ENCODE data around the gene USP37.
"Not testable (repeated sequence)": the region's sequence is repeated elsewhere in the genome, so short reads cannot be mapped to it uniquely, and the experiment has no call there.

The USP37 gene

DNA sequence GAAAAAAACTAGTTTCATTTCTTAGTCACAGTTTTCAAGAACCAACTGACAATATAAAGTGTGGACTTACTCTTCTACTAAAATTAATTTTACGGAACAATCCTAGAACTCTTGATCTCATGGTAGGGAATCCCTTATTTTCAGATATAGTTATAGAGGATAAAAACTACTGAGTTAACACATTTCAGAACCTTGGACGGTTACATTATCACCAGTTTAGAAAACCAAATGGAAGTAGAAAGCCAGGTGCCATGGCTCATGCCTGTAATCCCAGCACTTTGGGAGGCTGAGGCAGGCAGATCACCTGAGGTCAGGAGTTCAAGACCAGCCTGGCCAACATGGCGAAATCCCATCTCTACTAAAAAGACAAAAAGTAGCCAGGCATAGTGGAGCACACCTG is 13.9 kb downstream of the USP37 start:
- not testable (repeated sequence) for DNase-seq

DNA sequence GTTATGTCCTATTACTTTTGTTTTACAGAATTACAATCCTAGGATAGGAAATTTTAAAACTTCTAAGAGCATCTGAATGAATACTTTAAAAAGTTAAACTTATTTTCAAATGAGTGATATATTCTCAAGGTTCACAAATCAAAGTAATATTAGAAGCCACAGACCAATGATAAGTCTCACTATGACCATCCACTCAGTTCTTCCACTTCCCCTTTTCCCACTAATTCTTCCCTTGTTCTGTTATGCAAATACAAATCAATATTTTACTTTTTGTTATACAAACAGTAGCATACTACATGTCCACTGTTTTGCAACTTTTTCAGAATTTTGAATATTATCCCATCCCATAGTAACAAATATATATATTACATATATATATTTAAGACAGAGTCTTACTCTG is 20.2 kb downstream of the USP37 start:
- no peak for DNase-seq

DNA sequence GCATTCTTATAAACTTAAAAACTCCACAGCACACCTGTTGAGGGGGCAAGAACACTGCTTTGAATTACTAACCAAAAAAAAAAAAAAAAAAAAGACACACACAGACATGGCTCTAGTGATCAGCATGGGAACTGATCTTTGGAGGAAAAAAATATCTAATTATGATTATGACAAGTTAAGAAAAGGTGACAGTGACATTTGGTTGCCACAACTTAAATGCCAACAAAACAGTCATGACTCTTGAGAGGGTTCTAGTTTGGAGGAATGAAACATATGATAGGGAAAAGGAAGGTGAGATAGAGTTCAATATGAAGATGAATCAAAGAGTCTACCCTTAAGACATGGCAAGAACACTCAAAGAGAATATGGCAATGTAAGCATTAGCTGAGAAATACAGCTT is 20.6 kb downstream of the USP37 start:
- no peak for DNase-seq

DNA sequence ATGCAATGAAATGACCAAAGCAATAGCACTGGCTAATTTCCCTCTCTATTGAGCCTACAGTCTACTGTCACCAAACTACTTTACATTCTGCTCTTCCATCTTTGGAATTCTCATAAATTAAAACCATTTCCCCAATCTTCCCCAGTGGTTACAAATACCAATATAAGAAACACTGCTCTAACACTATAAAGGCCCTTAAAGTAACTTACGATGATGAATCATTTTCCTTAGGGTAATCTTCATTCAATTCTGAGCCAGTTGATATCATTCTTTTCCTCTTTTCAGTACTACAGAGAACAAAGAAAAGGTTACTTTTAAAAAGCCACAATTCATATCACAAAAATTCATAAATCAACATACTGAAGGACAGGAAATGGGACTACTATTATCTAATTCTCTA is 22.1 kb downstream of the USP37 start:
- DNase-seq: no peak

DNA sequence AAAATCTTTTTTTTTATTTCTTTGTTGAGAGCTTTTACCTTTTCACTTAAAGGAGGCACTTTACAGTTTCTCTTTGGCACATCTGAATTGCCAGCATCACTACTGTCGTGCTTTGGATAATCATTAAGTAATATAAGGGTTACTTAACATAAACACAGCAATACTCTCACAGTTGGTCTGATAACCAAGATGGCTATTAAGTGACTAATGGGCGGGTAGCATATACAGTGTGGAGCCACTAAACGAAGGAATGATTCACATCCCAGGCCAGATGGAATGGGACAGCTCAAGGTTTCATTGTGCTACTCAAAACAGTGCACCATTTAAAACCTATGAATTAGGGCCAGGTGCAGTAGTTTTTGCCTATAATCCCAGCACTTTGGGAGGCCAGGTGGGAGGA is 28.1 kb downstream of the USP37 start:
- no peak for DNase-seq

DNA sequence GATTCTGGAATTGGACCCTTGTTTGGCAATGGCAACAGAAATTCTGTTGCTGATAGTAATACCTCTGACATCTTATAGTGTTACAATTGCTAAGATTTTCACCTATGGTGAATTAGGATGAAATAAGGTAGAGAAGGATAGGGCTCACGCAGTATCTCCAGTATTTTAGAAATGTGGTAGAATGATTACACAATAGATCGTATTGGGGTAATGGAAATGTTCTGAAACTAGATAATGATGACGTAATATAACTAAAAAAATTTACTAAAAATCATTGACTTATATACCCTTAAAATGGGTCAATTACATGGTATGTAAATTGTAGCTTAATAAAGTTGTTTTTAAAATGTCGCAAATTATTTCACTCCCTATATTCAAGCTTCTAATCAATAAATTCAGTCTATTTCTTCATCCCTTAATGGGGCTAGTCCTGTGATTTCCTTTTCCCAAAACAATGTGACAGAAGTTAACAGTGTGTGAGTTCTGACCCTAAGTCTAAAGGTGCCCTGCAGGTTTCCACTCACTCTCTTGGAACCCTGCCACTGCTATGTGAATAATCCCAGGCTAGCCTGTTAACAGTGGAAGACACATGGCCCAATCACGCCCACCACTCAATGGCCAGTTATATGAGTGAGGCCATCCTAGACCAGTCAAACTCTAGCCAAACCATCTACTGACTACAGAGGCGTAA is 31.2 kb downstream of the USP37 start:
- no peak for DNase-seq

DNA sequence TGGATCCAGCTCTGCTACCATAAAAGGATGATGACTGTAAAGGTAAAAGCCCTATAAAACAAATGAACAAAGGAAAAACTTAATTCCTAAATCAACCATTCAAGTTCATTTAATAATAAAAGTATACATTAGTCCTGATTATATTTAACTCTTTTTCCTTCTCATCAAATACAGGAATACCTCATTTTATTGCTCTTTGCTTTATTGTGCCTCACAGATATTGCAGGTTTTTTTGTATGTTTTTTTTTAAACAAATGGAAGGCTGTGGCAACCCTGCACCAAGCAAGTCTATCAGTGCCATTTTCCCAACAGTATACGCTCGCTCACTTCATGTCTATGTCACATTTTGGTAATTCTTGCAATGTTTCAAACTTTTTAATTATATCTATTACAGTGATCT is 38.2 kb downstream of the USP37 start:
- DNase-seq: no peak

DNA sequence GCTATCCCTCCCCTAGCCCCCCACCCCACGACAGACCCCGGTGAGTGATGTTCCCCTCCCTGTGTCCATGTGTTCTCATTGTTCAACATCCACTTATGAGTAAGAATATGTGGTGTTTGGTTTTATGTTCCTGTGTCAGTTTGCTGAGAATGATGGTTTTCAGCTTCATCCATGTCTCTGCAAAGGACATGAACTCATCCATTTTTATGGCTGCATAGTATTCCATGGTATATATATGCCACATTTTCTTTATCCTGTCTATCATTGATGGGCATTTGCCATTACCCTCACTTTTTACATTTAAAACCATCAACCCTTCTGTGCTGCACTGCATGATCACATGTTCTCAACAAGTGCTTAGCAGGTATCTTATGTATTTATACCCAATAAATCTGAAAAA is 39.7 kb downstream of the USP37 start:
- DNase-seq: not testable (repeated sequence)

DNA sequence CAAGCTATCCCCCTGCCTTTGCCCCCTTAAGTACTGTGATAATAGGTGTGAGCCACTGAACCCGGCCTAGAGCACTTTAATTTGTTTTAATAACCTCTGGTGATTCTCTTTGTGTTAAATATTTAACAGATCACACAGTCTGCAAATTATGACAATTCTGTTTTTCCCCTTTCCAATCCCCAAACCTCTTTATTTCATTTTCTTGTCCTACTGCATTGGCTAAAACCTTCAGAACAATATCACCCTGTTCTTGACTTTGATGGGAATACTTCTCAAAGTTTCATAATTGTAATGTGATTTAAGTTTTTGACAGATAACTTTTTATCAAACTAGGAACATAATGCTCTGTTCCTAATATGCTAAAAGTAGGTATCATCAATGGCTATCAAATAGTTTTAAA is 44.5 kb downstream of the USP37 start:
- no peak for DNase-seq

DNA sequence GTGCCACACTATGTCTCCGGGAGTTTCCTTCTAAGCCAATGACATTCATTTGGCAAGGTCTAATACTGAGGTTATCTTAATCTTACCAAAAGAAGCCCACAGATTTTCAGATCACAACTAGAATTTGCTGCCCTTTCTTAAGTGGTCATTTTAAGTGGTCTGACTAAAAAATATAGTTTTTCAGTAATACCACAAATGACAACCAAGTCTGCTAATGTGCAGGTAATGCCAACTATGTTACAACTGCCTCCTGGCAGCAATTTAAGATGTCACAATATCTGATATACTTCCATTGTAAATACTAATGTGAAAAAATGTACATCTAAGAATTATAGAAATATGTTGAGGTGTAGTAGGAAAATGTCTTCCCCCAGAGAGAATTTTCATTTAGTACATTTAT is 49.3 kb downstream of the USP37 start:
- no peak for DNase-seq

DNA sequence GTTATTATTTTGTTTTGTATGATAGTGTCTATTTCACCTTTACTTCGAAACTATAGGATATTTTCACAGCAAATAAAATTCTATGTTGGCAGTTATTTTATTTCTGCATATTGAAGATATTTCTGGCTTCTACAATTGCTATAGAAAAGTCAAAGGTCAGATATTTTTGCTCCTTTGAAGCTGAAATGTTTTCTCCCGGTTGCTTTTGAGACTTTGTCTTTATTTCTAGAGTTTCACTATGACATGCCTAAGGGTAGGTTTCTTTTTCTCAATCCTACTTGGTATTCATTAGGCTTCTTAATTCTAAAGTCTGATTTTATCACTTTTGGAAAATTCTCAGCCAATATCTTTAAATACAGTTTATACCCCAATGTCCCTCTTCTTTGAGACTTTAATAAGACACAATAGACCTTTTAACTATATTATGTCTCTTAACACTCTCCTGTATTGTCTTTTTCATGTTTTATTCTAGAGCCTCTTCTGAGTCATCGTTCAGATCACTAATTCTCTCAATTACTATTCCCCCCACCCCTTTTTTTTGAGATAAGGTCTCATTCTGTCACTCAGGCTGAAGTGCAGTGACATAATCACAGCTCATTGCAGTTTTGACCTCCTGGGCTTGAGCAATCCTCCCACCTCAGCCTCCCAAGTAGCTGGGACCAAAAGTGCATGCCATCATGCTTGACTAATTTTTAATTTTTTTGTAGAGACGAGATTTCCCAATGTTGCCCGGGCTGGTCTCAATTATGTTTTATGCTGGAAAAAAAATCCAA is 50.5 kb downstream of the USP37 start:
- no peak for DNase-seq

DNA sequence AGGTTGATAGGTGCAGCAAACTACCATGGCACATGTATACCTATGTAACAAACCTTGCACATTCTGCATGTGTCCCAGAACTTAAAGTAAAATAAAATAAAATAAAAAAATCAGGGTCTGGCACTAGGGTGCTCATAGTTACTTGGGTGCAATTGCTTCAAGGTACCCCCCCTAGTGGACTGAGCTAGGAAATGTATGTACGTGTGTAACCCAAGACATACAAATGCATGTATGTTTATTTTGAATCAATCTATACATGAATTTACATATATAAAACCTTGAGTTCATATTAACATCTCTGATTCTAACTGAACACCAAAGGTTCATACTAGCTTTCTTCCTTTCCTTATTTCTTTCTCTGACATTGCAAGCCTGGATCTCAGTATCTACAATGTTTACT is 51.5 kb downstream of the USP37 start:
- peak; percentile 6 for DNase-seq

DNA sequence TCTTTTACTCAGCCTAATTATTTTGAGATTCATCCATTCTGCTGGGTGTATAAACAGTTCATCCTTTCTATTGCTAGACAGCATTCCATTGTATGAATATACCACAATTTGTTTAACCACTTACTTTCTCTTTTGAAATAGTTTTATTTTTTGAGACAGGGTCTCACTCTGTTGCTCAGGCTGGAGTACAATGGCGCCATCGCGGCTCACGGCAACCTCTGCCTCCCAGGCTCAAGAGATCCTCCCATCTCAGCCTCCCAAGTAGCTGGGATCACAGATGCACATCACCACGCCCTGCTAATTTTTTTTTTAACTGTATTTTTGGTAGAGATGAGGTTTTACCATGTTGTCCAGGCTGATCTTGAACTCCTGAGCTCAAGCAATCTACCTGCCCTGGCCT is 54.5 kb downstream of the USP37 start:
- DNase-seq: no peak

DNA sequence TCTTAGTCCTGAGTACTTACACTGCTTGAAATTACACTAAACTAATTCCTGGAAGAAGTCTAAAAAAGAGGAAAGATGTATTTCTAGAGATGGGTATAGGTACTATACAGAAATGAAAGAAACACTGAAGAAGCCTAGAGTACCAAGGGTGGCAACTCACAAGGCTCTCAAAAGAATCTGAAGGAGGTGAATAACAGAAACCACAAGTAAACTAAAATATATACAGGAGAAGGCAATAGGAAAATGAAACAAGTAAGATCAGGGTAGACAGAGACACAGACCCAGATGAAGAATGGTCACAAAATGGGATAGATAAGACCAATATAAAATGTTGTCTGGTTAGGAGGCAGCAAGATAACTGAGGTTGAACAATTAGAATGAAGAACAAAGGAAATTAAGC is 59.9 kb downstream of the USP37 start:
- no peak for DNase-seq

DNA sequence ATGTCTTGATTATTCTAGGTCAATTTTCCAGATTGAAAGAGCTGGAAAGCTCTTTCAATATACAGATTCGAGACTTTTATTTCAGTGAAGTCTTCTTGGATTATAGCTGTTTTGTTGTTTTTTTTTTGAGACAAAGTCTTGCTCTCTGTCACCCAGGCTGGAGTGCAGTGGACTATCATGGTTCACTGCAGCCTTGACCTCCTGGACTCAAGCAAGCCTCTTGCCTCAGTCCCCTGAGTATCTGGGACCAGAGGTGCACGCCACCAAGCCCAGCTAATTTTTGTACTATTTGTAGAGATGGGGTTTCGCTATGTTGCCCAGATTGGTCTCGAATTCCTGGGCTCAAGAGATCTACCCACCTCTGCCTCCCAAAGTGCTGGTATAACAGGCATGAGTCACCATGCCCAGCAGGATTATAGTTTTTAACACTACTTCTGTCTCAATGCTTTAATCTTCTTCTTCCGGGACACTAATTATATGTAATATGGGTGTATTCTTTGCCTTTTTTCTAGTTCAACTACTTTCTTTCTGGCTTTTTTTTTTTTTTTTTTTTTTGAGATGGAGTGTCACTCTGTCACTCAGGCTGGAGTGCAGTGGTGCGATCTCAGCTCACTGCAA is 62.3 kb downstream of the USP37 start:
- DNase-seq: no peak

DNA sequence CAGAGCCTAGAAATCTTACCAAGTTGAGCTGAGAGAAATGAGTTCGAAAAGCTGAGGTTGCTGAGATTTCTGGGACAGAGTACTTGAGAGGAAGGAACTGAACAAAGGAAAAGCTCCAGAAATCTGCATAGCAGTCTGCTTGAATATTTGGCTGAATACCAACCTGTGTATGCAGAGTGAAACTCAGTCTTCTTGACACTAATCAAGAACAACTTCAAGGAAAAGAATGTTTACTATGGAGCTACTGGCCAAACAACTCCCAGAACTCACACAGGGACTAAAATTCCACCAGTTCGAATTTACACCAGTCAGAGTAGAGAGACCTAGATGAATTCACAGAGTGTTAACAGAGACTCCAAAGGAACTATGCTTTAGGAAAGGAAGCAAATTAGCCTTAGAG is 66.5 kb downstream of the USP37 start:
- no peak for DNase-seq

DNA sequence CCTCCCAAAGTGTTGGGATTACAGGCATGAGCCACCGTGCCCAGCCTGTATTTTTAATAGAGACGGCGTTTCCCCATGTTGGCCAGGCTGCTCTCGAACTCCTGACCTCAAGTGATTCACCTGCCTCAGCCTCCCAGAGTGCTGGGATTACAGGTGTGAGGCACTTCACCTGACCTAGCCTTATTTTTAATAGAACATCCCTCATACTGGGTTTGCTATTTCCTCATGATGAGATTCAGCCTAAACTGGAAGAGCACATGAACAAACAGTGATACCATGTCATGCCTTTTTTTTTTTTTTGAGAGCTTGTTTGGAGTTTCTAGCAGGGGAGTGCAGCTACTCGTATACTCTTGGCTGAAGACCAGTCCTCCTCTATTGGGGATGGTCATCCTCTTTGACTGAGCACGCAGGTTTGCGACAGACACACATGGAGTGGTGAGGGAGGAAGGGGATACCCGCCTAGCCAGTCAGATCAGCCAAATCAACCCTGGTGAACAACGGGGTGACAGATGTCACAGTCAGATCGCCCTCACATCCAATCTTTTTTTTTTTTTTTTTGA is 67.6 kb downstream of the USP37 start:
- no peak for DNase-seq

DNA sequence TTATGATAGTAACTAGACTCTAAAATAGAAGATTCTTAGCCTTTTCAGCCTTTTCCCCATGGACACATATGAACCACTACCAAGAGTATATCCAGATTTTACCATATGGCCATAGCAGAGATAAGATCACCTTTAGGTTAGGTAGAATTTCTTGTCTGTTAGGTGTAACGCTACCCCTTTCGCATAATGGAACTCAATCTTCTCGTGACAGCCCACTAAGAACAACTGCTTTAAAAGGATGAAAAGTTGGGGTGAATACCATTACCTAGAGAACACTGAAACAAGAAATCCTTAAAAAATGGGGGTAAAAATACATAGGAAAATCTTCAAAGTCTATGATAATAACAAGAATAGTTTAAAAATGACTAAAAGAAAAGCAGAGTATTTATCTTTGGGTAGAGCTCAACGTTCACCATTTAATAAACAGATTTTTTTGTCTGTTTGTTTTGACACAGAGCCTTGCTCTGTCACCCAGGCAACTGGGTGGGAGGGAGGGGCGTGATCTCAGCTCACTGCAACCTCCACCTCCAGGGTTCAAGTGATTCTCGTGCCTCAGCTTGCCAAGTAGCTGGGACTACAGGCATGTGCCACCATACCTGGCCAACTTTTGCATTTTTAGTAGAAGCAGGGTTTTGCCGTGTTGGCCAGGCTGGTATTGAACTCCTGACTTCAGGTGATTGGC is 82.0 kb downstream of the USP37 start:
- no peak for DNase-seq

DNA sequence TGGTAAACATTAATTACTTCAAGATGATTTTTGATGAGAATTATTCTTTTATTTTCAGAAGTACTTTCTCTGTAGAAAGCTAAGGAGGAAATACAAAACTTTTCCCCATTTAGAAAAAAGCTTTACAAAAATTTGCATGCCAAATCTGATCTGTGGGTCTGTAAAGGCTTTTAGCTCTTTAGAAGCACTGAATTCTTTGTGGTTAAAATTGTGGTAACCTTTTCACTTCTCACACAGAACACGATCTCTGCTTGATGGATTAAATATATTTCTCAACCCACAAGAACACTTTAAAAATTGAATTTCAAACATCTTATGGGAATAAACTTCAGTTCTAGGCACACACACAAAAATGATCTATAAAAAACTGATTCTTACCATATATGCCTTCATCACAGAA is 85.5 kb downstream of the USP37 start:
- no peak for DNase-seq

DNA sequence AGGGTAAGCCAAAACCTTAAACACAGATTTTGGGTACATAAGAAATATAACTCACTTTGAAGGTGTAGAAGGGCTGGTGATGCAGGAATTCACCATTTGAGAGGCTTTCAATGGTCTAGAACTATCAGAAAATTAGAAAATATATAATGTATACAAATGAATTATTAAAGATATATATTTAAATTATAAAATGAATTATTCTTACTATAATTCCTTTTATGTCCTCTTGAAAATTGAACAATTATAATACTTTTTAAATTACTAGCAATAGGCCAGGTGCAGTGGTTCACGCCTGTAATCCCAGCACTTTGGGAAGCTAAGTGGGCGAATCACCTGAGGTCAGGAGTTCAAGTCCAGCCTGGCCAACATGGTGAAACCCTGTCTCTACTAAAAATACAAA is 88.6 kb downstream of the USP37 start:
- DNase-seq: no peak

DNA sequence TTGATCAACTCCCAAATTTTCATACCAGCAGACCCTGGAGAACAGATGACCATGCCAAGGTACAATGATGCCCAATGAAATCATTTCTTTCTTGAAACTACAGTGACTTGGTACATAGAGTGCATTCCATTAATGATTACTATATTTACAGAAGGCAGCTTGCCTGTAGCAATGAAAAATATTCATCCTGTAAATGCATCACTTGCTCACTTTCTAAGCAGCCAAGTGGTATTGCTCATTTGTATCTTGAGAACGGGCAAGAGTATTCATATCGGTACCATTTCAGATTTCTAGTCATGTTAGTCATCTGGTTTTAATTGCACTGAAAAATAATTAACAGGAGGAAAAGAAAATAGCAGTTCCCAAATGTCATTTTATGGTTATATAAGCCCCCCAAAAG is 89.6 kb downstream of the USP37 start:
- no peak for DNase-seq

DNA sequence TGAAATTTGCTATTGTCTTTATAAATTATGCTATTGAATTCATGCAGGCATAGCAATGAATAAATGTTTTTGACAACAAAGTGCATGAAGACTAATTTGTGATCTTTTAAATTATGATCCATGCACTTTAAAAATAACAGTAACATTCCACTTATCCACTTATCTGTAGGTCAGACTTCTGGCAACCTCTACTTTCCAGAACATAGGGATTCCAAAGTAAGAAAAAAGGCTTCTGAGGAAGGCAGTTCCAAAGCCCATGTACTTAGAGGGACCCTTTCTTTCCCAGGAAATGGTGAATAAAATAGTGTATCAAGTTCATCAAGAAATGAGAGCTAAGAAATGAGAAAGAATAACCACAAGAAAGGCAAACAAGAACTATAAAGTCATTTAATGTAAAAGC is 90.9 kb downstream of the USP37 start:
- DNase-seq: no peak

DNA sequence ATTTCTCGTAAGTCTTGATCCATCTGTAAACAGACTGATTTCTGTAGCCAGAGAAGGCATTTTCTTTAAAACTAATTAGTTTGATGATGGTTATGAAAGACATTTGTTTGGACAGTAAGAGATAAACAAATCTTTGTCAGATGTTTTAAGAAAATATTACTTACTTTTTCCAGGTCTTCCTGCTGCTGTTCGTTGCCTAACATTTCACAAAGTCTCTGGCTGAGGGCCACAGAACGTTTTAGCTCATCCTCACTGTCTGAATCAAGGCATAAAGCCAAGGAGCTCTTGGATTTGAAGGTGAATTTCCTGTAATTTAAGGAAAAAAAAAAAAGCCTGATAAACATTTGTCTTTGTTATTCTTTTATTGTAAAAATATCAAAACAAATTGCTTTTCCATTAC is 91.5 kb downstream of the USP37 start:
- no peak for DNase-seq

DNA sequence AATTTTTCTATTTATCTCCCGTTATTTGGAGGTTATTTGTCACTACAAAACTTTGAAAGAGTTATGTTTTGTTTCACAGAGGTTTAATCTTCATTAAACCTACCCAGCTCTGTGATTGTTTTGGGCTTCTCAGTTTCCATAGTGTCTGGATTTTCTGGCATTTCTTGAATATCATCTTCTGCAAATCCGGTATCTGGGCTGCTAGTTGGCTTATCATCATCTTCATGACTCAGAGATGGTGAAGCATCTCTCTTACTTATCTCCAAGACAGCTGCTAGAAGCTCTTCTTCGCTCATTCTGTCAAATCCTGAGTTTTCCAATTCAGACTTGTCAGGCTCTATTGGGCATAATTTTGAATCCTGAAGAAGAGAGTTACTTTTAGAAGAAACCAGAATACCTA is 93.6 kb downstream of the USP37 start:
- DNase-seq: no peak
